Pulmonary artery endothelial cell (primary cell): ENCODE measurements around the gene SRBD1. TPM values are rescaled to one million over a fixed set of nuclear protein-coding genes. Genes with fewer than 3 reads are reported as not detected.

ENCODE experiments used
- DNase-seq: peaks from one replicate; pipeline ENCODE4 v3.0.0-alpha.2; 2011; ENCODE audit warnings: low read depth, low spot score
- total RNA-seq: library from RNA; depleted of rRNA; stranded (reverse); fragments of >200 nt; gene quantifications from 2 replicates; pipeline ENCODE4 v1.2.3, GENCODE V29; 2014

Gene SRBD1
- total RNA-seq, 1 donor from 2014 or later, result 16.3 TPM

DNA sequence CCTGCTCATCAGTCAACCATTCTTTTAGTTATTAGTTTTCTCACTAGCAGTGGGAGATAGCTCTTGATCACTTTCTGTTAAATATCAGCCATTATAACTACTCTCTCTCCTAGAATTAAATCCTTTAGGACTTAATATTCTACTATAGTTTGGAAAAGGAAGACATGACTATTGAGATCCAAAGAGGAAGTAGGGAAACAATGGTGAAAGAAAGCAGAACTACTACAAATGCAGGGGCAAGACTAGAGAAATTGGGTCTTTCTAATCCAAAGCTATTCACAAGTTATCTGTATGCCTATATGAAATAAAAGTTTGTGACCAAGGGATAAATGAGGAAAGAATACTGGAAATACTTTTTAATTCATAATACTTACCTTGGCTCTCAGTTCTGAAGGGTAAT, 65.1 kb downstream of the SRBD1 start:
- no peak for DNase-seq

DNA sequence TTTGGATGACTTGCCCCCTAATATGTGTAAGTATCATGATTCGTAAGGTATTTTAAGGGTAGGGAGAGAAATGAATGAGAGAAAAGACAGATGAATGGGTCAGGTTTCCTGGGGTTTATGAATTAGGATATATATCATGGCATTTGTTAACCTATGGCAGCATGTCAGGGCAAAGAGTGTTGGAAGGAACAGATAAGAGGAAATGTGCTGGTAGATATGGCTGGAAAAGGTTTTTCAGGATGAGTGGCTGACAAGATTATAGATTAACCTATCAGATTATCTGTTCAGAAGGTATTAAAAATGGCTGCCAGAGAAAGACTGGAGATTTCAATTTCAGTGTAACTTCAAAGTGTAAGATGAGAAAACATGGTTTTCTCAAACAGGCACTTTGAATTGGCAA, 67.8 kb downstream of the SRBD1 start:
- no peak for DNase-seq

DNA sequence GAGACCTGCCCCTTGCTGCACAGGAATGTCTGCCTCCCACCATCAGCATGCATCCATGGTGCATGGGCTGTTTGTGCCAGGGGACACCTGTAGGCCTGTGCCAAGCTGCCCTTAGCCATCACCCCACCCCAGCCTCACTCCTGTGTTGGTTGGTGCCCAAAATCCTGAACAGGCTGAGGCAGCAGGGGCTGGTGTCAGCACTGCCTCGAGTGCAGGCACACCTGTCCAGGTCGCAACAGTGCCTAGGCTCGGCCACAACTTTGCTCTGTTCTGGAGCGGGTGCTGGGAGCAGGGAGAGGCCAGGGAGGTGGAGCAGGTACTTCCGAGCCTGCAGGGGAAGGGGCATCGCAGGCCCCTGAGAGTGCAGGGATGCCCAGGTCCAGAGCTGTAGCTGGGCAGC, 69.1 kb downstream of the SRBD1 start:
- no peak for DNase-seq

DNA sequence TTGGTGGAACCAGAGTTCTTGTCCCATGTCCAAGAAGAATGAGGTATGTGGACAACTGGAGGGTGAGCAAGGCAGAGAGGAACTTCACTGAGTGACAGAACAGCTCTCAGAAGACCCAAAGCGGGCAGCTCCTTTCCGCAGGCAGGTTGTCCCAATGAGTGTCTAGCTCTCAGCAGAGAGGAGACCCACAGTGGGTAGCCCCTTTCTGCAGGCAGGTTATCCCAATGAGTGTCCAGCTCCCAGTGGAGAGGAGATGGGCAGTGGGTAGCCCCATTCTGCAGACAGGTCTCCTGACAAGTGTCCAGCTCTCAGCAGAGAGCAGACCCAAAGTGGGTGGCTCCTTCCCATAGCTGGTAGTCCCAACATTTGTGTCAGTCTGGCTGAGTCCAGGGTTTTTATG, 69.6 kb downstream of the SRBD1 start:
- no peak for DNase-seq

DNA sequence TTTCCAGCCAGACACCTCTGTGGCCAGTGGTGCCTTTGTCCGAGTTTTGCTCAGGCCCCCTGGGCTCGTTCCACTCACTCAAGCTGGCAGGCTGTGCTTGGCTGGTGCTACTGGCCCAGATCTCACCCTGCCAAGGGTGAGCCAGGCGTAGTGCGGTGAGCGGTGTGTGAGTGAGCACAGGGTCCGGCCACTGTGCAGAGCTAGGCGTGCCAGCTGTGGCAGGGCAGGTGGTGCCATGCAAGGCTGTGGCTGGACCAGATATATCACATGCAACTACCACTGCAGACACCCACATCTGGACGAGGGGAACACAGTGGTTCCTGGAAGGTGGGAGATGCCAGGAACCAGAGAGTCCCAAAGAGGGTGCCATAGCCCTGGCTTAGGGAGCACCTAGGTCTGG, 70.1 kb downstream of the SRBD1 start:
- no peak for DNase-seq

DNA sequence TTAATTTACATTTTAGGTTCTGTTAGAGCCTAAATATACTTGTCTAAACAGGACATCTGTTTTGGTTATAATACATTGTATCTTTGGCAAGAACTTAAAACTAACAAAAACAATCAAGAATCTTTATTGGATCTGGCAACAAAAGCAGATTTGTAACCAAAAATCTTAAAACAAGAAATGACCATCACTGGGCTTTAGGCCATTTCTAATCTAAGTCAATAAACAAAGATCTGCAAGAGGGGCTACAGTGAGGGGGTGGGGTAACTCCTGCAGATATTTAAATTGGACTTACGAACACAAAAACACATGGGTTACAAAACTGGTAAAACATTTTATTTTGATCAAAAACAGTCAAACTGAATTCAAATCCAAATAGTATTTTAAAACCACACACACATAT, 77.3 kb downstream of the SRBD1 start:
- no peak for DNase-seq

DNA sequence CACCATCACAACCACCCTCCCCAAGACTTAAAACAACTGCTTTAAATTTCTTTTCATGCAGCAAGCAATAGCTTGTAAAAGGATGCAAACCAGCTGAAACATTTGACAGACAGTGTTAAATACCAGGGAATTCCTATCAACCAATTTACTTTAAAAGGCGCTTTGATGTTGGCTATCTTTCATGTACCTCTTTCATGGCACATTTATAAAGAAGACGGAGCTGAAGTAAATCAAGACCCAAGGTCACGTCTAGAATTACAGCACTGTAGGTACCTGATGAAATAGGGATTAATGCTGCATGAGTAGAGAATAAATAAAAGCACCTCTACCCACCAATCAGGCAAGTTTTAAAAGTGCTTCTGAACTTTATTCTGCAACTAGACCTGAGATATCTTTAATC, 78.9 kb downstream of the SRBD1 start:
- no peak for DNase-seq

DNA sequence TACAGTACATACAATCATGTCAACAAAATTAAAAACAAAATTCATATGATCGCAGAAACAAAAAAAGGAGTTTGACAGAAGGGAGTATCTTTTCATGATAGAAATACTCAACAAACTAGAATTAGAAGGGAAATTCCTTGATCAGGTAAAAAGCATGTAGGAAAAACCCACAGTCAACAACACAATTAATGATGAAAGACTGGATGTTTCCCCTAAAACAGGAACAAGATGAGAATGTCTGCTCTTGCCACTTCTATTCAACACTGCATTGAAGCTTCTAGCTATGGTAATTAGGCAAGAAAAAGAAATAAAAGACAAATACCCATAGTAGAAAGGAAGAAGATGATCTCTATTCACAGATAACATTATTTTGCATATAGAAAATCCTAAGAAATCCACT, 87.1 kb downstream of the SRBD1 start:
- DNase-seq, result no peak

DNA sequence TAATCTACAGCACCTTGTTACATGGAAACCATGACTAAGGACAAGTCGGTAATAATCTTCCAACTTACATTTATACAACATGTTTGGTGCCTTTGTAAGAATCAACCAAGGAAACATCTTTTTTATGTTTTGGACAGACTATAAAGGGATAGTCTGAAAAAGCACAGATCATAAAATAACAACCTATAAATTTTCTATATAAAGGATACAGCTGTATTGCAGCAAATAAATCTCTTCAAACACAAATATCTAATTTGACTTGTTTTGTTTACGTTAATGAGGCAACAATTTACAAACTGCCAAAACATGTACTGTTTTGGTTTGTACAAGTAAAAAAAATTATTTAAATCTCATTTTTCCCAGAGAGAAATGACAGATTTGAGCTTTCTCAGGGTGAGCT, 92.5 kb downstream of the SRBD1 start:
- no peak for DNase-seq

DNA sequence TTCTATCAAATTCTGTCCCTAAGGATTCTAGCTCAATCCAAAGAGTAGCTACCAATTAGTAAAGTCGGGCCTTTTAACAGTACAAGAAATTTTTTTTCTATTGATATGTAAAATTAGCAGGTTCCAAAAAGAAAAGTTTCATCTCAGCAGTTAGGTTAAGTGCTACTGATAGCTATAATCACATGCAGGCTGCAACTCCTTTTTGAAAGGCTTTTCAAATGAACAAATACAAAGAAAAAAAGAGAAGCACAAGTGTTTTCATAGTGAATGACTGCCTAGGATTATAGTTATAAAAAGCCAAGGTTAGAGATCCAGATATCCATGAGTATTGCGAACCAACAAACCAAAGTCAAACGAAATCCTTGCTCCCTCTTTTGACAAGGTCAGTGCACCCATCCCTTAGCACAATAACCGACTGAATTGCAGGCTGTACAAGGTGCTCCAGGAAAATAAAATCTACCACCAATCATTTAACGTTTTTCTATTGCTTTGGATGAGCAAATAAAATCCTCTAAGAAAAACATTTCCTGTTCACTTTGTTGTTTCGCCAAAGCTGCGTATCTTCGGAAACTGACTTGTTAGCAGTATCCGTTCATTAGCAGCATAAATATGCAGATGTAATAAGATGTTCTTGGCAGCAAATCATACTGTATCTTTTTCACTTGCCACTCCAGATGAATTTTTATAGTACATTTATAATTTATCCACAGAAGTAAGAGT, 100.2 kb downstream of the SRBD1 start:
- DNase-seq, result no peak

DNA sequence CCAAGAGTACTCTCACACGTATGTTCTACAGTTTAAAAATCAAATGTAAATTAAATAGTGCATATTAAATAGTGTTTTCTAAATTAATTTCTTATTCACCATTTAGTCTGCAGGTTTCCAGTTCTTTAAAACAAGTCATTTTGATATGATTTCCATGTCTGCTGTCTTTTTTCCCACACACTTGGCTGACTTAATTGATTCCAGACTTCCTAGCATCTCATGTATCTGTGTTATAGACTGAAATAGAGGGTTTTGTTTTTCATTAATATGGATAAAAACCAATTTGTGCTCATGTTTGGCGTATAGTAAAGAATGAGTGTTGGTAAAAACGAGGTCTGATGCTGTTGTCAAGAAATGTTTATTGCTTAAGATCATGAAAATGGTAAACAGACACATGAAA, 104.3 kb downstream of the SRBD1 start:
- DNase-seq, result no peak

DNA sequence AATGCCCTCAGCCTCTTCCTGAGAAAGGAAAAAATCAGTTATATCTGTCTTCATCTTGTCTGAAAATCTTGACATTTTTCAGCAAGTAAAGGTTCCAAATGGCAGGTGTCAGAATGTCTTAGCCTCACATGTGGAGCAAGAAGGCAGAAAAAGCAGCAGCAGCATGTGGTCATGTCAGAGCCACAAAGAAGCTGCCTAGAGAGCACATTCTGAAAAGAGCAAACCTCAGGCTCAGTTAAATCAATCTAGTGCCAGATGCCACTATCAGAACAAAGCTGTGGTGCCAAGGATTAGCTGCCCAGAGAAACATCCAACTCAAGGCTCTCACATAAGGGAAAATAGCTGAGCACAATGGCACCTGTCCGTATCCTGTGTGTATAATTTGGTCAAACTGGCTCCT, 105.9 kb downstream of the SRBD1 start:
- no peak for DNase-seq

DNA sequence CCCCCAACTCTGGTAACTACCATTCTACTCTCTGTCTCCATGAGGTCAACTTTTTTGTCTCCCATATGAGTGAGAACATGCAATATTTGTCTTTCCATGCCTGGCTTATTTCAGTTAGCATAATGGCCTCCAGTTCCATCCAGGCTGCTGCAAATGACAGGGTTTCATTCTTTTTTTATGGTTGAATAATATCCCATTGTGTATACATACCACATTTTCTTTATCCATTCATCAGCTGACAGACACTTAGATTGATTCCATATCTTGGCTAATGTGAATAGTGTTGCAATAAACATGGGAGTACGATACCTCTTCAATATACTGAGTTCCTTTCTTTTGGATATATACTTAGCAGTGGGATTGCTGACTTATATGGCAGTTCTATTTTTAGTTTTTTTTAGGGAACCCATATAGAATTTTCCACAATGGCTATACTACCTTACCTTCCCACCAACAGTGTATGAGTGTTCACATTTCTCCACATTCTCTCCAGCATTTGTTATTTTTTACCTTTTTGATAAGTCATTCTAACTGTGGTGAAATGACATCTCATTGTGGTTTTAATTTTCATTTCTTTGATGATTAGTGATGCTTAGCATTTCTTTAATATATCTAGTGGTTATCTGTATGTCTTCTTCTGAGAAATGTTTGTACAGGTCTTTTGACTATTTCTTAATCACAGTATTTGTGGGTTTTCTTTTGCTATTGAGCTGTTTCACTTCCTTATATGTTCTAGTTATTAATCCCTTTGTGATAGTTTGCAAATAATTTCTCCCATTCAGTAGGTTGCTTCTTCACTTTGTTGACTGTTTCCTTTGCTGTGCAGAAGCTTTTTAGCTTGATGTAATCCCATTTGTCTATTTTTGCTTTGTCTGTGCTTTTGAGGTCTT, 112.2 kb downstream of the SRBD1 start:
- no peak for DNase-seq

DNA sequence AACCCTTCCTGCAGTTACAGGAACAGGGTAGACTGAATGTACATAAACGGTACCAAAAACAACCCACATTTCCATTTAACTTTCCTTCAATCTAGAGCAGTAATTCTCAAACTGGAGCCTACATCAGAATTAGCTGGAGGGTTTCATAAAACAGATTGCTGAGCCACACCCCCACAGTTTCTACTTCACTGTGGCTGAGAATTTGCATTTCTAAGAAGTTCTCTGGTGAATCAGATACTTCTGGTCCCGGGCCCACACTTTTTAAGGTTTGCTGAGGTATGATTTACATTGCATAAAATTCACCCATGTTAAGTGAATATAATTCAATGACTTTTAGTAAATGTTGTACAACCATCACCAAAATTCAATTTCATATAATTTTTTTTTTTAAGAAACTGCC, 113.7 kb downstream of the SRBD1 start:
- DNase-seq, result no peak

DNA sequence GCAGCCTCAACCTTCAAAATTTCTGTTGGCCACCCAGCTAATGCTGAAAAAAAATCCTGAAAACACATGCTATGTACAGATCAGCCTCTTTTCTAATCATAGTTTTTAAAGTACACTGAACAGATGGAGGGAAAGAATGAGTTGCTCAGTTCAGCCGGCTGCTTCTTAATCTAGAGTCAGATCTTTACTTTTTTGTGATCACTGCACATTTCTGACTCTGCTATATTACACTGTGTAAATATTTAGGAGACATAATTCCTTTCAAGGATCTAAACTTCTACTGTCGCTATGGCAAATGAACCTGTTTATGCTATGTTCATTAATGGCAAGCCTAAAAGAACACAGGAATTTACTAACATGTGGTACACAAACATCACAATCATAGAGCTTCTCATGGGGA, 114.2 kb downstream of the SRBD1 start:
- no peak for DNase-seq

DNA sequence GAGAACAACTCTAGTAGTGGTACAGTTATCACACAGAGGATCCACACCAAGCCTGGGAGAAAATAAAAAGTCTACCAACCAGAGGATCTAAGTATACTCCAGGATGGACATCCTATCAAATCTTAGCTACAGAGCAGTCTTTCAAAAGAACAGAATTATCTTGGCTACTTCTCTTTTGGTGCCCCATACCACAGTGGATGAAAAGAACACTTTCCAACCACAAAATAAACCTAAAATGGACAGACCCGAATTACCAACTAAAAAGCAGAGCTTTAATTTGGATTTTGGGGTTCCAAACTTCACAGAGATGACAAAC, 116.1 kb downstream of the SRBD1 start:
- no peak for DNase-seq

DNA sequence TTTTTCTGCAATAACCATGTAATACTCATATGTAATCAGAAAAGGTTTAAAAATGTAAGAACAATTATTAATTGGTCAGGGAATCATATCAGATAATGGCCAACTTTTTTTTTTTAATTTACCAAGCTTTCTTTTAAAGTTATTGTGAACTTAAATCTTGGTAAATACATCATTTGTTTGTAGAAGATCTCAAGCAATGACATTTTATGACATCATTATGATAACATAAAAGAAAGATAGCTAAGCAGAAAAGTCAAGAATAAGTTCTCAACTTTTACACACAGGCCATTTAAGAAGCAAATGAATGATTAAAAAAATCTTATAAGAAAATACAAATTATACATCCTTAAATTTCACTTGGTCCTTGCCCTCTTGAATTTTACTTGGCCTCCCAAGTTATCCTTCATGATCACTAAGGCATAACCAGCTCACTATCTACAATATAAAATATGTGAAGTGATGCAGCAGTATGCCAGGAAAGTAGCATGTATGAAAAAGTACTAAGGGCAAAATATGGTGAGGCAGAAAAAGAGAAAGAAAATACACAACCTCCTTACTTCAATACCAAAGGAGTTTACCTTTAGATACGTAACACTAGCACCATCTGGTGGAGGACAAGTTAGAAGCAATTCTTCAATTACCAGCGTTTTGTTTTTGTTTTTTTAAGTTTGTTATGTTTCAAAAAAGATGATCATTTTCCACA, 116.6 kb downstream of the SRBD1 start:
- DNase-seq, result peak; percentile 33

DNA sequence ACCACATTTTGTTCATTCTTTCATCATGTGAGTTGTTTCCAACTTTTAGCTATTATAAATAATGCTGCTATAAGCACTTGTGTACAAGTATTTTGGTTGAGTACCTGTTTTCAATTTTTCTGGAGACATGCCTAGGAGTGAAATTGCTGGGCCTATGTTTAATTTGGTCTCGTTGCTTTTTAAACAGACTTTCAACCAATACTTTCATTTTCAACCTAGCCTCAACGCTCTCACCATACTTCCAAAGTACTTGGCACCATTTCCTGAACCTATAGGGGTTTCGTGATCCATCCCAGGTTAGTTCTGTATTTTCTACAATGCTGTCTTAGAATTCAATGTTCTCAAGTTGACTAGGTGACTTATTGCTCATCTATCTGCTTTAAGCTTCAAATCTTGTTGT, 126.1 kb downstream of the SRBD1 start:
- no peak for DNase-seq

DNA sequence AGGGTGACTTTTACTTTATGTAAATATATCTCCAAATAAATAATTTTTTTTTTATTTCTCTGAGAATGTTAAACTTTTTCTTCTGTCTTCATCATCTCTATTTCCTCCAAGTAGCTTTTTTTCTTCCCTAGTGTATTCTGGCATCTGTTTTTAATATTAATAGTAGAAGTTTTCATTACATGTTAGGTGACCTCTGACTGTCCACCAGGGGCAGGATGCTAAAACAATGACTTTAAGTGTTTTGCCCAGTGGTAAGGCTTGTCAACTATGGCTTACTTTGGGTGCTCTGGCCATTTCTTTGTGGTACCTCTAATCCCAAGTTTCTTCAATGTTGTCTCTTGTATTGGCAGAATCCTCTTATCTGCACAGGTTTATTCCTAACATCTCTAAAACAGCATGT, 127.1 kb downstream of the SRBD1 start:
- no peak for DNase-seq

DNA sequence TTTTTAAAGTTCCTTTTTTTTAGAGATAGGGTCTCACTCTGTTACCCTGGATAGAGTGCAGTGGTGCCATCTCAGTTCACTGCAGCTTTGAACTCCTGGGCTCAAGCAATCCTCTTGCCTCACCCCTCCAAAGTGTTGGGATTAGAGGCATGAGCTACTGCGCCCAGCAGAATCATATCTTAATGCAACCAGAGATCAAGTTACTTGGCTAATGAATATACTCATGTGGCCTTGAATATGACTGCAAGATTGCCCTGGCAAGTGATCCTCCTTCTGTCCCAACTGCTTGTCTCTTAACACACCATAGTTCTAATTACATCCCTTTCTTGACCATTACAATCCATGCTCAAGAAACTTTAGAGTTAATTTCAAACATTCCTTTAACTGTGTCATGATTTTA, 133.5 kb downstream of the SRBD1 start:
- DNase-seq, result no peak

DNA sequence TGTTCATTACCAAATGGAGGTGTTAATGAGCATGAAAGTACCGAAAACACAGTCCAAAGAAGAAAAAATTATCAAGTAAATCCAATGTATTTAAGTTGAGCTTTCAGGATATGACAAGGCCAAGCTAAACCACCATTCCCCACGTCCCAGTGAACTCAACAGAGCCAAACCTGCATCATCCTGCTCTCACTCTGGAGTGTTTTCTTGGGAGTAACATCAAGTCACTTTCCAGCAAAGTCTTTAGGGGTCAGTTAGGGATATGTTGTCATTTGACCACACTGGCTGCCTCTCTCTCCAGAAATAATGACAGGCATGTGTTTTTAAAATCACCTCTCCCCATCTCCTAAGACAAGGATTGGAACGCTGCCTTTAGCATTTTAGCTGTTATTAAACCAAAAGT, 140.5 kb downstream of the SRBD1 start:
- DNase-seq, result no peak

DNA sequence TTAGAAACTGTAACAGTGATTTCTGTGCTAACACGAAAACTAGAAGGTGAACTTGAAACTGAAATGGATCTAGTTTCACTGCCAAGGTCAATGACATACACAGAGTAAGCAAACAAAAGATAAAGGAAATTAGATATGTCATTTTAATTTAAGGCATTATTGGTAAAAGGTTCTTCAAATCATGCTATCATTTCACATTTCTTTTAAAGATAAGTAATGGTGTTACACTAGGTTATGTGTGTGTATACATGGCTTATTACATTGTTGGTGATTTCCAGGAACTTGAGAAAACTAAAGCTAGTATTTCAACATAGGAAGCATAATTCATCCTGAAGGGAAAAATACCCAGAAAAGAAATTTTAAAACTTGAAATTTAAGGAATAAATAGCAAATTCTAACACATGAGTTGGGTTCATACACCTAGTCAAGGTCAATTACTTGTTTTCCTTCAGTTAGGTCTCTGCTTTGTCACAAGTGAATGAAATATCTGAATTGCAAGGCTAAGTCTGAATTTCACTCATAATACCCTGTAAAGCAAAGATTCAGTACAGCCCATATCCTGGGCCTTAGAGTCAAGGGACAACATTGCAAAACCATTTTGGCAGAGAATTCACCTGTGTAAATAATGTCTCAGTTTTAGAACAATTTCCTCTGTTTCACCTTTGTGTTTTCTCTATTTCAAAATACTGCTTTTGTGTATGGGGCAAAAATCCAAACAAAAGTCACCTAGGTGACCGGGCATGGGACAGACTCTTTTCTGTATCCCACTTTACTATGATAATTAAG, 141.6 kb downstream of the SRBD1 start:
- no peak for DNase-seq
